Activated CD8-positive, alpha-beta memory T cell treated with anti-CD3 and anti-CD28 coated beads for 4 hours (primary cell): Measurements from ENCODE around the gene FGF9.

Source experiments
- DNase-seq, 2 donors: peaks; one replicate each; pipeline ENCODE4 v3.0.0-alpha.2; 2020; ENCODE audit warnings: low read depth in 2 of 2

FGF9 gene

DNA sequence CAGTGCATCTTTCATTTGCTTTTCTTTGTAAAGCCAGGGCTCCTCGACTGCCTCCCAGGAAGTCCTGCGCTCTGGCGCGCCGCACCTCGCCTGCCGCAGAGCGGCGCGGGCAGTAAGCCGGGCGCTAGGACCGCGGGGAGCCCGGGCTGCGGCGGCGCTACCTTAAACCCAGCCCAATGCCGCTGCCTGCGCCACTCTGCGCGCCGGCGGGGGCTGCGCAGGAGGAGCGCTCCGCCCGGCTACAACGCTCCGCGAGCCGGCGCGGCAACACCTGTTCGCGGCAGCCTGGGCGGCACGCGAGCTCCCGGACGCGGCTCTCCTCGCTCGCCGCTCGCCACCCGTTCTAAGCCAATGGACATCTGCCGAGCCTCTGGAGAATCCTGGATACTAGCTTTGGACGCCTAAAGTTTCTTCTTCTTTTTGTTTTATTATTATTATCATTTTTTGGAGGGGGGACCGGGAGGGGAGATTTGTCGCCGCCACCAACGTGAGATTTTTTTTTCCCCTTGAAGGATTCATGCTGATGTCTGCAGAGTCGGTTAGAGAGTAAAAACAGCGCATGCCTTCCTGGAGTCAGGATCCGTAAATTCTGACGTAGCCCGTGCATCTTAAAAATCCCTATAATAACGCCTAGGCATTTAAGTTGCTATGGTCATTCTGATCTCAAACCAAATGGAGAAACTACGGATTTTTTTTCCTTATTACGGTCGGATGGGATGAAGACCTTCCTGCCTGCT lies at the start of gene FGF9:
Gene FGF9 (plus strand): TSS at position 191 of the 737 bp plus-strand sequence. CDS start 840 bp downstream, outside the sequence.
- DNase-seq, result peak in 1 of 2 donors; percentile 65

DNA sequence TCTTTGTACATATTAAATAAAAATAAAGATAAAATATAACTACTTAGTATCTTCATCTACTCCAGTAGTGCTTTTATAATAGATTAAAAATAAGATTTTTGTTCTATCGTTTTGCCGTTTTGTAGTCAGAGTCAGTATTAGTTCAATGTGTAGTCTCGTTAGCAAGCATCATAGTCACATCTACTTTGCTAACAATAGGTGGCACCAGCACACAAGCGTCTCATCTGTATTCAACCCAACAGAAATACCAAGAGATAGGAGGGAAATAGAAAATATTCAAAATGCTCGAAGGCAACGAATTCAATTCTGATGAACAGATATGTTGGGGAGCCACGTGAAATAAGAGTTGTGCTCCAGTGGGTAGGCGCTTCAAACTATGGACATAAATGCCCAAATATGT lies 45.5 kb upstream of the FGF9 start:
- no peak for DNase-seq

DNA sequence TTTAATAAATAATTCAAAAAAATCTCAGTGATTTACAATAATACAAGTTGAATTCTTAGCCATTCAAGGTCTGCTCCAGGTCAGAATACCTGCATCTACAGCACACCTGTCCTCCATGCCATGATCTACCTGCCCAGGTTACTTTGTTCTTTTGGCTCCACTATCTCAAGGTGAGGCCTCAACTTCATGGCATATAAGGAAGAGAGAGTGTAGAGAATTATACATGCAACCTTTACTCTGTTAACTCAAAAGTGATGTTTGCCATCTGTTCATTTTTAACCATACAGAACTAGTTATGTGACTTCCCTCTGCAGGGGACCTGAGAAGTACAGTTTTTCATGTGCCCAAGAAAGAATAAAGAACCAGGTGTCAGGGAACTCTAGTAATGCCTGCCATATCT lies 38.7 kb upstream of the FGF9 start:
- no peak for DNase-seq

DNA sequence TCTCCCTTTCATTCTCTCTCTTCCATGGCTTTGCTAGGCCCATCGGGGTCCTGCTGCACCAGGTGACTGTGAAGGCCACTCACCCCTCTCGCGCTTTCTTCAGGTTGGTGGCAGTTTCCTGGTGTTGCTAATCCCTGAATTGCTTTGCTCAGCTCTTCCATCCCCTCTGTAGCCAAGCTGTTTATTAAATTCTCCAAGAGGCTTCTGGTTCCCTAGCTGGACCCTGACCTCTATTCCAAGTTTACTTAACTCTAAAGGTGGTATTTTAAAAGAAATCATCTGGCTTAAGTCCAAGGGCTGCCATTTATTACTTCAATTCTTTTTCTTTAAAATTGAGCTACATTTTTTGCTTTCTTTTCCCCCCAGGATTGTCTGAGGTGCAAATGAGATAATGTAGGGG lies 34.2 kb upstream of the FGF9 start:
- DNase-seq, result no peak

DNA sequence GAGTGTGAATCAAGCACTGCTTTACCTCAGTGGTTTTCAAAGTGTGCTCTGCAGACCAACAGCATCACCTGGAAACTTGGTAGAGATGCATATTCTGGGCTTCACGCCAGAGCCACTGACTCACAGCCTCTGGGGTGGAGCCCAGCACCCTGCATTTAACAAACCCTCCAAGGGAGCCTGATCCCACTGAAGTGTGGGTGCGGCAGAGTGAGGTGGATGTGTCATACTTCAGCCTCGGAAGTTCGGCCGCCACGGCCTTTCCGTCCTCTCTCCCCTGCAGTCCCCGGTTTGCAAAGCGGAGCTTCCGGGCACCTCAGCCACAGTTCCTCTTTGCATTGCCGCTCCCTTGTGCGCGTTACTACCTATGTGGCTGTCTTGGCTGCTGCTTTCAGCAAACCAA lies 33.6 kb upstream of the FGF9 start:
- DNase-seq, result no peak

DNA sequence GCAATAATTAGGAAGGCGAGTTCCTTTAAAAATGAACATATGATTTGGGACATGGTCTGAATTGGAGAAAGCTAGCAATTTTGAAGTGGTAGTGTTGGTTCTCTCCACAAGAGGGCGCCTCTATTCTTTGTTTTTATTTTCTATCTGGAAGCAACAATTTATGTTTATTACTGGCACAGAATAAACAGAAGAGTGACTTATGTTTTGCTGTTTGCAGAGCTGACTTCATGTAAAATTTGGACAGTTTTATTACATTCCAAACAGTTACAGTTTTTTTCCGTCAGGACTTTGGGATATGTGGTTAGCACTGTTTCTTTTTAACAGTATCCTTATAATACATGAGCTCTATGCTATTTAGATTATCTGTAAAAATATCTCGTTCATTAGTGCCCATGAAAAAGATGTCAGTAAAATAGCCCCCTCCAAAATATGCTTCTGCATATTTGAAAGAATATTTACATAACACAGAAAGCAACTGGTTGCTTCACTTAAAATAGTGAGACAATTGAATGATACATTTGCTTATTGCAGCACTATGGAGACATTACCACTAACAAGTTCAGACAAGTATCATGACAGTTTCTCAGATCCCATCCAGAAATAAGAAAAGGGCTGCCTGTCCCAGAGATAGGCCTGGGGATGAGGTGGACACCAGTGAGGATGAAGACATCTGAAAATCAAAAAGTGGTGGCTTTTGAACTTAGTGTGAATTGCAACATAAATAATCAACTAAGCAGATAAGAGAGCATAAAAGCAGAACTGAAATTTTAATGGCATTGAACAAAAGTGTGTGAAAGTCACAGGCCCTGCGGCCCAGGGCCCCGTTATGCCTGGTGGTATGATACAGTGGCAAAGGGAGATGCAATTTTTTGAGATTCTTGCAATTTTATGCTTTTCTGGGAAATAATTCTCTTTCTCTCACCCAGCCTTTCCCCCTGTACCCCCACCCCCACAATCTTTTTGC lies 32.3 kb upstream of the FGF9 start:
- no peak for DNase-seq

DNA sequence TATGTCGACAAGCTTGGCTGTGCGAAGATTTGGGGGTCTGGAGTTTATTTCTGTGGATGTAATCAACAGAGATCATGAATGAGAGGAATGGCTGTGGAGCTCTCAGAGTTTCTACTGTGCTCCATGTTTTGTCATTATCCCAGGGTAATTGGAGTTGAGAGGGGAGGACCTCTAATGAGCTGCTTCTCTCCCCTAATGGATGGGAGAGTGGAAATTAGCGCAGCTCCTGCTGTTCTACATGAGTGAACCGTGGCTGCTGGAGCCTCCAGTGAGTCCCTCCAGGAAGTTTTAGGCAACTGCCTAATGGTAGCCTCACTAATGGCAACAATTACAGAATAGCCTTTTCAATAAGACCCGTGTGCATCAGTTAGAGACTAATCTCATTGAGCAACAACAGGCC lies 31.3 kb upstream of the FGF9 start:
- DNase-seq, result no peak

DNA sequence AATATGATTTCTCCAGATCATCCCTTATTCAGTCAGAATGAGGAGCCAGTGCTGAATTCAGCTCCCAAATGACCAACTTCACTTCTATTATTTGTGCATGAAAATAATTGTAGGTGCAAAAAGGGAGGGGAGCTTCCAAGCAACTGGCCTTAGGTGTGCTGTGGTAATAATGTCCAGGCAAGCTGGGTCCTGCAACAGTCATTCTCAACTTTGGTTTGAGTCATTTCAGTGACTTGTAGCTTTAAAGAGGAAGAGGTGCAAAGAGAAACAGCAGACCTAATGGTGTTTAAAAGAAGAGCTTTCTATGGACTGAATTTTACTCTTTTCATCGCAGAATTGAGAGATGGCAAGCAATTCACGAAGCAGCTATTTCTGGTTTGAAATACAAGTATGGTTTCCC lies 29.2 kb upstream of the FGF9 start:
- DNase-seq, result no peak

DNA sequence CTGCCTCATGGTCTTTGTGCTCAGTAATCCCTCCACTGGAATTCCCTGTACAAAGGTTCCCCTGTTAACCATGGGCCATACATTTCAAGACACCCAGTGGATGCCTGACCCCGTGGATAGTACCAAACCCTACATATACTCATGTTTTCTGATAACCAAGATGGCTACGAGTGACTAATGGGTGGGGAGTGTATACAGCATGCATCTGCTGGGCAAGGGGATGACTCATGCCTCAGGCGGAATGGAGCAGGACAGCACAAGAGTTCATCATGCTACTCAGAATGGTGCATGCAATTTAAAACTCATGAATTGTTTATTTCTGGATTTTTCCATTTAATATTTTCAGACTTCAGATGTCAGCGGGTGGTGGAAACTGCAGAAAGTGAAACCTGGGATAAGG lies 13.3 kb upstream of the FGF9 start:
- DNase-seq, result no peak

DNA sequence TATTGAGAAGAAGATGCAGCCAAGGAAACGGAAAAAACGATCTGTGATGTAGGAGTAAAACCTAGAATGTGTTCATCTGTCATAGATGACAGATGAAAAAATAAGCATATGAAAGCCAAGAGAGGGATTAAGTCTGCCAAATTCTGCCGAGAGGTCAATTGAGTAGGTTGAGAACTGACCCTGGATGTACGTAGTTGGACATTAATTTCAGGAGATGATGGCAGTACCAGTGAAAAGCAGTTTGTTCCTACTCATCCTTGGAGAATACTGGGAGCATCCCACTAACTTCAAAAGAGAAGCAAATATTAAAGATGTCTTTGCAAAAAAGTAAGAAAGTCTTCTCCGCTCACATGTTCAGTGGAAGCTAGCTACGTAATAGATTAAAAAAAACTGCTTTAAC lies 11.8 kb upstream of the FGF9 start:
- DNase-seq, result no peak

DNA sequence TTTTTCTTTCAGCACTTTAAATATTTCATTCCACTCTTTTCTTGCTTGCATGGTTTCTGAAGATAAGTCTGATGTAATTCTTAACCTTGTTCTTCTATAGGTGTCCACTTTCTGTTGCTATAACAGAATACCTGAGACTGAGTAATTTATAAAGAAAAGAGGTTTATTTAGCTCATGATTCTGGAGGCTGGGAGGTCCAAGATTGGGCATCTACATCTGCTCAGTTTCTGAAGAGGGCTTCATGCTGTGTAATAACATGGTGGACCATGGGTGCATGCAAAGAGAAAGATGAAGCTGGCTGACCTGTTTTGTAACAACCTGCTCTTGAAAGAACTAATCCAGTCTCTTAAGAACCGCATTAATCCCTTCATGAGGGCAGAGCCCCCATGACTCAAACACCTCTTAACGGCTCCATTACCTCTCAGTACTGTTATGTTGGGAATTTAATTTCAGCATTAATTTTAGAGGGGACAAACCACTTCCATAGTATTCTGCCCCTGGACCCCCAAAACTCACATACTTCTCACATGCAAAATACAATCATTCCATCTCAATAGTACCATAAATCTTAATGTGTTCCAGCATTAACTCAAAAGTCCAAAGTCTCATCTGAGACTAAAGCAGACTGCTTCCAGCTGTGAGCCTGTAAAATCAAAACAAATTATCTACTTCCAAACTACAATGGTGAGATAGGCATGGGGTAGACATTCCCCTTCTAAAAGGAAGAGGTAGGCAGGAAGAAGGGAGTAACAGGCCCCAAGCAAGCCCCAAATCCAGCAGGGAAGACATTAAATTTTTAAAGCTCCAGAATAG lies 9.6 kb upstream of the FGF9 start:
- DNase-seq, result no peak

DNA sequence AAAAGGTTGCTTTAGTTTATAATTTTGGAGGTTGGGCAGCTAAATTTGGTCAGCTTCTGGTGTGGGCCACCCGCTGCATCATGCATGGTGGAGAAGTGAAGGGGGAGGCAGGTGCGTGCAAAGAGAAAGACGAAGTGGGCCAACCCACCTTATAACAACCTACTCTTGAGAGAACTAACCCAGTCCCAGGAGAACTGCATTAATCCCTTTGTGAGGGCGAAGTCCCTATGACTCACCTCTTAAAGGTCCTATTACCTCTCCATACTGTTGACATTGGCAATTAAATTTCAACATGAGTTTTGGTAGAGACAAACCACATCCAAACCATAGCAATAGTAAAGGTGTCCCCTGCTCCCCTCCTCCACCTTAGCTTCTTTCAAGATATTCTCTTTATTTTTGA lies 7.7 kb upstream of the FGF9 start:
- DNase-seq, result no peak

DNA sequence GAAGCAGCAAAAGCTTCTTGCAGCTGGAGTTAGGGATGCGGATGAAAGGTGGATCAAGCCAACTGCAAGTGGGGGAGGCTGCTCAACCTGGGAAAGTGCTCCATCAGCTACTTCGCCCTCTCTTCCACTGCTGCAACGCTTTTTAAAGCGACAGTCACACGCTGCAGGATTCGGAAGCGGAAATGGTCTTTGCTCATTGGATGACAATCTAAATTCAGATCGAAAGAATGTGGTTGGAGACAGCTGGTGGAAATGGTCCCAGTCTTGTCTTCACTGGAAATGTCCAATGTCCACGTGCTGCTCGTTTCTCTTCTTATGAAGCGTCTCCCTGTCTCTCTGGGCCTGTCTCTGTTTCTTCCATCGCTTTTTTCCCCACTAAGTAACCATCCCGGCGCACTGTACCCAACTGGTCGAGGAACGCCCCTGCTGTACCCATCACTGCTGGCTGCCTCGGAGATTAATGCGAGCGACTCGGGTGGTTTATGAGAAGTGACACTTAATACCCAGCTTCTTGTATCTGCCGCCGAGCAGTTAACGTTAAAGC lies 2.1 kb upstream of the FGF9 start:
- DNase-seq, result no peak

DNA sequence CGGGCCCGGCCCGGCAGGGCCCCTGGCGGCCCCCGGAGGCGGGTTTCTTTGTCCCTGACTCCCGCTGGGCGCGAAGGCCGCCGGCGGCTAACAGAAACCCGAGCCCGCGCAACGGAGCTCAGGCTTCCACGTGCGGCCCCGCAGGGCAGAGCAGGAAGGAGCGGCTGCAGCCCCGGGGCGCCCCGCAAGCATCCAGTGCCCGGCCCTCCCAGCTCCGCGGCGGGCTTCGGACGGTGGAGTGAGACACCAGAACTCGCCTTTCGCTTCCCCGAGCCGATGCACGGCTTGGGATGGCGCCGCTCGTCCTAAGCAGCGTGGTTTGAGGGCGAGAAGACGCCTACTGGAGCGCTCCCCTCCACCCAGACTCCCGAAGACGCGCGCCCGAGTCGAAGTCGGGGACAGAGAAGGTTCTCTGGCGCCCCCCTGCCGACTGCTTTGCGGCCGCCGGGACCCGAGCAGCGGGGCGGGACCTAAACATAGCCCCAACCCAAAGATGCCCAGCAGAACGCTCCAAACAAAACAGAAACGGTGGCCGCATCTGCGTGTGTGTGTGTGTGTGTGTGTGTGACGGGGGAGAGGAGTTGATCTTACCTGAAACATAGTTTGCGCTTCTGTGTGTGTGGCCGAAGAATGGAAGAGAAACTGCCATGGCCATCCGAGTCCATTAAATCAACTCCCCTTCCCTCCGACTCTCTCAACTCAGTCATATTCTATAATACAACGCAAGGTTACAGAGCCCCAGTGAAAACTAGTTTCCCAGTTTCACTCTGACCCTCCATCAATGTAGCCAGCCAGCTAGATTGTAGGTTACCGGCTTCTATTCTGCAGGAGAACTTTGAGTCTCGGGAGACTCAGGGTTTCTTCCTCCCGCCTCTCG lies 629 bp upstream of the FGF9 start:
- DNase-seq, result peak in 1 of 2 donors; percentile 39

DNA sequence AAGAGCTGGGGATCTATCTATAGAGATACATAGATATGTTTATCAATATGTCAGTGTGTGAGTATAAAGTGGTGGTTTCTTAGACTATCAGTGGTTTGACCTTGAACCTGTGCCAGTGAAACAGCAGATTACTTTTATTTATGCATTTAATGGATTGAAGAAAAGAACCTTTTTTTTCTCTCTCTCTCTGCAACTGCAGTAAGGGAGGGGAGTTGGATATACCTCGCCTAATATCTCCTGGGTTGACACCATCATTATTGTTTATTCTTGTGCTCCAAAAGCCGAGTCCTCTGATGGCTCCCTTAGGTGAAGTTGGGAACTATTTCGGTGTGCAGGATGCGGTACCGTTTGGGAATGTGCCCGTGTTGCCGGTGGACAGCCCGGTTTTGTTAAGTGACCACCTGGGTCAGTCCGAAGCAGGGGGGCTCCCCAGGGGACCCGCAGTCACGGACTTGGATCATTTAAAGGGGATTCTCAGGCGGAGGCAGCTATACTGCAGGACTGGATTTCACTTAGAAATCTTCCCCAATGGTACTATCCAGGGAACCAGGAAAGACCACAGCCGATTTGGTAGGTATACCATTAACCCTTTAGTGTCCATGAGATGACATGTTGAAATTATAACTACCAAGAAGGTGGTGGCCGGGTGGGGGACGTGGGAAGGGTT lies 880 bp downstream of the FGF9 start:
- DNase-seq, result no peak

DNA sequence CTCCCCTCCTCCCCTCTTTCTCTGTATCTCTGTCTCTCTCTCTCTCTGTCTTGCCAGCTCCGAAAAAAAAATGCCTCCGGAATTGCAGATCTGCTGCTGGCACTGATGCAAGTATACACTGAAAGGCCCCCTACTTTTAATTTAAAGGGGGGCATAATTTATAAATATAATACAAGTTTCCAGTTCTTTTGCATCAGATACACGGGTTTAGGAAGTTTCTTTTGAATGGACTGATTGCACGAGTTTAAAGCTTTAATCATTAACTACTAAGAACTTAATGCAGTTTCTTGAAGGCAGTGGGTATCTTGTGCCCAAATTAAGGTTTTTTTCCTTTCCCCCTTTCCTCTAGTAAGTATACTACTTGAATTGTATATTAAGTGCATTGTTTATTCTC lies 1.4 kb downstream of the FGF9 start:
- DNase-seq, result no peak

DNA sequence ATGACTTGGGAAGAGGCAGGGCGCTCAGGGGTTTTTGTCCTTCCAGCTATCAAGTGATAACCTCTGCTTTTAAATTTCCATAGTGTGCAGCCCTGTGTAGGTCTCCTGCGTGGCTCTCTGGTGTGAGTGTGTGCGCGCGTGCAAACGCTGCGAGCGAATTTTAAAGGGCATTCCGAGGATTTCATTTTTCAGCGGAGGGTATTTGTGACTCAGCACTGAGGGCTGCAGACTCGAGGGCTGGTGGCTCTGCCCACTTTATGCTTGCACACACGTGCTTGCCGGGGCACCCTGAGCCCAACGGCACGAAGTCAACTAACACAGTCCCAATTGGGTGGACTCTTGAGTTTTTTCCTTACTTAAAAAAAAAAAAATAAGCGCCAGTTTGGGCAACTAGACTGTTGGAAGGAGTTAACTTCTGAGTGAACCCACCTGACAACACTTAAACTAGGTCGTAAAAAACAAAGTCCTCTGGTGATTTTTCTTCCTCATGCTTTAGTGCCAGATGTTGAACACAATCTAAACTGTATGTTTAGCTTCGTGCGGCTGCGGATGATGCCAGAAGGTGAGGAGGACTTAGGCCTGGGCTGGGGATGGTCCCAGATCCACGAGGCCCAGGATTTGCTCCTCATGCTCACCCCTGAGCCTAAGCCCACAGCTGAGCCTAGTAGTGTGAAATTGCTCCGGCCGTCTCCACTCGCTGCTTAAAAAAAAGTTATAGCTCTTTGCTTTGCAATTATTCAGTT lies 2.1 kb downstream of the FGF9 start:
- no peak for DNase-seq

DNA sequence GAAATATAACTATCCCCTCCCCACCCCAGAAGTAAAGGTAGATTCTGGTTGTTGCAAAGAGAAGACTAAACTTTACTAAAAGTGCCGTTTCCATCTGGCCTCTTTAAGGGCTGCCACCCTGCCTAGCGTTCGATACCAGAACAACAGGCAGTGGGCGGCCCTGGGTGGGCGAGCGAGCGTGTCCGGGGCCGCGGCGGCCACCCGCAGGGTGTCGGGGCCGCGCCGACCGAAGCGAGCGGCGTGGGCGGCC lies 2.6 kb downstream of the FGF9 start:
- no peak for DNase-seq

DNA sequence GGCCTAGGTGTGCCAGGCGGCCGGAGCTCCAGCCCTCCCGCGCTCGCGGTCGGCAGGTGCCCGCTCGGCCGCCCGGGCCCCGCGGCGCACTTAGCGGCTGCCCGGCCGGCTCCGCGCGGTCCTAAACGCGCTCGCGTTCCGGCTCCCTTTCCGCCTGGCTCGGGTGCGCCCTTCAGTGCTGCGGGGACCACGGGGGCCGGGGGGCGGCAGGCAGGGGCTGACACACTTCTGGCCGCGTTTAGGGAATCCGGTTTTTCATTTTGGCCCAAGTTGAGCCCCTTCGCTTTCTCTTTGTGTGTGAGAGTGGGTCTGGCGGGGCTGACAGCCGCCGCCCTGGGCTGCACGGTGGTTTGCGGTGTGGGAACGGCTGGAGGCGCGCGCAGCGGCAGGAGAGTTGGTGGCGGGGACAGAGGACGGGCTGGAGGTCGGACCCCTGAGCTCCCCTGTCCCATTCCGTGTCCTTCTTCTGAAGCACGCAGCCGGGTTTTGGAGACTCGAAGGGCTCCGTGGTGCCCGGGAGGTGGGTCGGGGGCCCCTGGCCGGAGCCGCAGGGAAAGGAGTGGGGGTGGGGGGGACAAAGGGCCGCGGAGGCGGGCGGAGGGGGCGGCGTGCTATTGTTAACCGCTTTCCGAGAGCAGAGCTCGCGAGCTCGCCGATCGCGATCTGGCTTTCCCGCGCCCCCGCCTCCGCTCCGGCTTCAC lies 3.1 kb downstream of the FGF9 start:
- DNase-seq, result no peak
